Activated T-helper 1 cell treated with anti-CD3 and anti-CD28 coated beads, Interleukin-2, amount 50 U/mL, for 16 hours (primary cell): ENCODE data around the gene MYH10.
"Not testable (repeated sequence)": the region's sequence is repeated elsewhere in the genome, so short reads cannot be mapped to it uniquely, and the experiment has no call there.

Experiments
- DNase-seq, 2 donors: peaks; one replicate each; pipeline ENCODE4 v3.0.0-alpha.2; 2020; ENCODE audit warnings: low read depth in 1 of 2, low spot score in 1 of 2

Gene MYH10

GRCh38 chr17:8630227-8630801 is at the start of gene MYH10:
TSS of gene MYH10 (minus strand) at chr17:8630725. CDS start at chr17:8623246, 7,479 bp downstream.
- DNase-seq, result no peak

DNA sequence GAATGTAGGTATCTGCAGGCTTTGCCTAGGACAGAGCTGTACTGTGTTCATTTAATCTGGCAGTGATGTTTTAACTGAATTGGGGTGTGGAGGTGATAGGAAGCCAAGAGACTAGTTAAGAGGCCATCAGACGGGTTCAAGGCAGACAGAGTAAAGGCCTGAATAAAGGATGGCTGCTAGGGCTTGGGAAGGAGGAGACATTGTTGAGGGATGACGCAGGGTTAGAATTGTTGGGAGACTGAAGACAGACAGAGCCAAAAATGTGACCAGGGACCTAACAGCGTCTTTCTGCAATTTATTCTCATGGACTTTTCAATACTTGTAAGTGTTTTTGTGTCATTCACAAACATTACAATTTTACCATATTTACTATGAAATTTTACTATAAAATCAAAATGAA is 48.6 kb upstream of the MYH10 start:
- no peak for DNase-seq

GRCh38 chr17:8675306-8675705 is 44.8 kb upstream of the MYH10 start:
- DNase-seq, result no peak

- no peak for DNase-seq
These were observed 44.1 kb upstream of the MYH10 start for GRCh38 chr17:8674344-8675305.

DNA sequence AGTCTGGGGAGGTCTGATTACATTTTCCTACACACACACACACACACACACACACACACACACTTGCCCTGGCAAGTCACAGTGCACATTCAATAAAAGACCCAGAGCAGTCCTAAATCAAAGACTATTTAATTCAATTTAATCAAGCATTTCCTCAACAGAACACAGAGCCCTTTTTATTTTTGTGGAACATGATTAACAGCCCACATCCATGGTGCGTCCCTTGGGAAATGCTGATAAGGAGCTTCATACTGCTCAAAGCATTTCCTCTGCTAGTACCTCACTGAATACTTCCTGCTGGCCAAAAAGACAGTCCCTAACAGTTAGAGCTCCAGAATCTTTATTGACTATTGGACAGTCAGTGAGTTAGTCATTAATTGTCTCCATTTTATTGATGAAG is 43.1 kb upstream of the MYH10 start:
- no peak for DNase-seq

DNA sequence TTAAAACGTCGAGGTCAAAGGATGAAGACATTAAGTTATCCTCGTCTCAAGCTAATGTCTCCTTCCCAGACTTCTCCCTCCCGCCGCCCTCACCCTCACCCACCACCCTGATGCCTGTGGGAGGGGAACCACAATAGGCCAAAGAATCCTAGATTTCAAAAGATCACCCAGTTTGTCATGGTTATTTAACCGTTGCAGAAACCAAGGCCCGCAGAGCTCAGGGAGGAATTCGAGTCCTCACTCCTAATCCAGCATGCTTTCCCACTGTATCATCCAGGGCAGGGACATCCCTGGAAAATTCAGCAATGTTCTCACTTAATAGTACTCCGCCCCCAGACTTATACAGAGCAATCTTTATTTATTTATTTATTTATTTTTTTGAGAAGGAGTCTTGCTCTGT is 41.8 kb upstream of the MYH10 start:
- no peak for DNase-seq

- no peak for DNase-seq
These were observed 39.9 kb upstream of the MYH10 start for GRCh38 chr17:8670421-8670820.

DNA sequence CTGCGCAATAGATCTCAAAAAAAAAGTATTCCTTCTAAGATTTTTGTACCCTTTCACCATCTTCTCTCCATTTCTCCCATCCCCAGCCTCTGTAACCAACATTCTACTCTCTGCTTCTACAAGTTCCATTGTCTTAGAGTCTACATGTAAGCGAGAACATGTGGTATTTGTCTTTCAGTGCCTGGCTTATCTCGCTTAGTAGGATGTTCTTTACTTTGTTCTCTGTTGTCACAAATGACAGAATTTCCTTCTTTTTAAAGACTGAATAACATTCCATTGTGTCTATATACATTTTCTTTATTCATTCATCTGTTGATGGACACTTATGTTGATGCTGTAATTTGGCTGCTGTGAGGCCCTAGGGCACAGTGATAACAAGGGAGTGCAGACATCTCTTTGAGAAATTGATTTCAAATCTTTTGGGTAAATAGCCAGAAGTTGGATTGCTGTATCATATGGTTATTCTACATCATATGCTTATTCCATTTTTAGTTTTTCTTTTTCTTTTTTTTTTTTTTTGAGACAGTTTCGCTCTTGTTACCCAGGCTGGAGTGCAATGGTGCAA is 37.7 kb upstream of the MYH10 start:
- DNase-seq, result no peak

GRCh38 chr17:8667421-8667820 is 36.9 kb upstream of the MYH10 start:
- DNase-seq, result no peak

- DNase-seq, result no peak
These were observed 35.2 kb upstream of the MYH10 start for GRCh38 chr17:8665684-8666083.

DNA sequence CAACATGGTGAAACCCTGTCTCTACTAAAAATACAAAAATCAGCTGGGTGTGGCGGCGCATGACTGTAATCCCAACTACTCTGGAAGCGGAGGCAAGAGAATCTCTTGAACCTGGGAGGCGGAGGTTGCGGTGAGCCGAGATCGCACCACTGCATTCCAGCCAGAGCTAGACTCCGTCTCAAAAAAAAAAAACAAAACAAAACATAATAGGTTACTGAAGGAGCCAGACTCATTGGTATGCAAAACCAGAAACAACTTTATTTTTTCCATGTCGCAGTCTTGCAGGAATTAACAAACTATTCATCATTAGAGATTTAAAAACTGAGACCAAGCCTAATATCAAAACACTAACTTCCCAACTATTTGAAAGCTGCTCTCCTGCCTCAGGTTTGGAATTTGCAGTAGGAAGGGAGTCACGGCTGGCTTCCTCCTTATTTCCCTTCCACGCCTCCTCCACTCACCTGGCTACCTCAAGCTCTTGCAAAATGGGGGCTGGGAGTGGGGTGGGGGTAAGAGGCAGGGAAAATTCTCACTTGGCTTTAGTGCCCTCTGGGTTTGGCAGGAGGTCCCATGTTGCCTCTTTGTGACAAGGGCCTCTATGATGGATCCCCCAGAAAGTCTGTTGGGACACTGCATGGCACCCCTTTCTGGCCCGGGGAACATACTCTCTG is 34.1 kb upstream of the MYH10 start:
- DNase-seq, result no peak

GRCh38 chr17:8662973-8663372 is 32.4 kb upstream of the MYH10 start:
- DNase-seq, result no peak

DNA sequence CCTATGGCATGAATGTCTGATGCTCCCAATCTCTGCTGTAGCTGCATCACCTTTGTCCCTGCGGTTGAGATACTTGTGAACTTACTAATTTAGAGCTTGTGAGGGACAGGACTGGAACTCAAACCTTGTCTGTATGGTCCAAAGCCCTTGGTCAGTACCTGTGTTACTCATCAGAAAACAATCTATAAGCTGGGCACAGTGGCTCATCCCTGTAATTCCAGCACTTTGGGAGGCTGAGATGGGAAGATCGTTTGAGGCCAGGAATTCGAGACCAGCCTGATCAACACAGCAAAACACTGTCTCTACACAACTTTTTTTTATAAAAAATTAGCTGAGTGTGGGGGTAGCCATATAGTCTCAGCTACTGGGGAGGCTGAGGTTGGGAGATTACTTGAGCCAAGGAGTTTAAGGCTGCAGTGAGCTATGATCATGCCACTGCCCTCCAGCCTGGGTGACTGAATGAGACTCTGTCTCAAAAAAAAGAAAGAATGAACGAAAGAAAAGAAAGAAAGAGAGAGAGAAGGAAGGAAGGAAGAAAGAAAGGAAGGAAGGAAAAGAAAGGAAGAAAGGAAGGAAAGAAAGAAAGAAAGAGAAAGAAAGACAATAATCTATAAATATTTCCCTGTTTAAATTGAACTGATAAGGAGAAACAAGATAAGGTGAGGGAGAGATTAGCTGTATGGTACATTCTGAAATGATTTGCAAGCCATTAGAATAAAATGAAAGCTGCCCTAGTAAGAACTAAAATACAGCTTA is 31.7 kb upstream of the MYH10 start:
- DNase-seq, result no peak

DNA sequence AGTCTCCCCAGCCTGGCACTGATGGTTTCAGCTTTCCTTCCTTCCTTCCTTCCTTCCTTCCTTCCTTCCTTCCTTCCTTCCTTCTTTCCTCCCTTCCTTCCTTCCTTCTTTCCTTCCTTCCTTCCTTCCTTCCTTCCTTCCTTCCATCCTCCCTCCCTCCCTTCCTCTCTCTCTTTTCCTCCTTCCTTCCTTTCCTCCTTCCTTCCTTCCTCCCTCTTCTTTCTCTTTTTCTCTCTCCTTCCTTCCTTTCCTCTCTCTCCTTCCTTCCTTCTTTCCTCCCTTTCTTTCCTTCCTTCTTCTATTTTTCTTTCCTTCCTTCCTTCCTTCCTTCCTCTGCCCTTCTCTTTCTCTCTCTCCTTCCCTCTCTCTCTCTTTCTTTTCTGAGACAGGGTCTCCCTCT is 30.2 kb upstream of the MYH10 start:
- not testable (repeated sequence) for DNase-seq

DNA sequence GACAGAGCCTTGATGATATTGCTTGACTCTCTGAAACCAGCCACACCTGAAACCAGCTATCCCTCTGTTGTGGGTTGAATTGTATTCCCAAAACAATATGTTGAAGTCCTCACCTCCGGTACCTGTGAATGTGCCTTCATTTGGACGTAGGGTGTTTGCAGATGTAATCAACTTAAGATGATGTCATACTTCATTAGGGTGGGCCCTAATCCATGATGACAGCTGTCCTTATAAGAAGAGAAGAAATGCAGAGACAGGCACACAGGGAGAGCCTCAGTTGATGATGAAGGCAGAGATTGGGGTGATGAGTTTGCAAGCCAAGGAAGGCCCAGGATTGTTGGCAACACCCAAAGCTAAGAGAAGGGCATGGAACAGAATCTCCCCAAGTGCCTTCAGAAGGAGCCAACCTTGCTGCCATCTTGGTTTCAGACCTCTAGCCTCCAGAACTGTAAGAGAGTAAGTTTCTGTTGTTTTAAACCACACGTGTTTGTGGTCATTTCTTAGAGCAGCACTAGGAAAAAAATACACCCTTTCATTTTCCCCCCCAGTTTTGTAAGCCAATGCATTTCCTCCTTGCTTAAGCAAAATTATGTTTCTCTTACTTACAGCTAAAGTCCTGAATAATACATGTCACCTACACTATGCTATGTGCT is 29.4 kb upstream of the MYH10 start:
- no peak for DNase-seq

DNA sequence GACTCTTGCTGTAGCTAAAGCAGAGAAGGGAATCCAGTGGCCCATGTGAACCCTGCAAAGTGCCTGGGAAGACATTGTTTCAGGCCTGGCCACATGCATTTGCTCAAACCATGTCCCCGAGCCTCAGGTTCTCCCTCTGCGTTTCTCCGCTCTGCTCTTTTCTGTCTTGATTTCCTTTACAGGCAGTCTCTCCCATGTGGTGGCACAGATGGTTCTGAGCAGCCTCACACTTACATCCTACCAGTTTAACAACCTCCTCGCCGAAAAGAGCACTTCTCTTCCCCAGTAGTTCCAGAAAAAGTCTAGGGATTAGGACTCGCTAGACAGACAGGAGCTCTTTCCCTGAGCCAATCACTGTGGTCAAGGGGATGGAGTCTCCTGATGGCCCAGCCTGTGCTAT is 28.3 kb upstream of the MYH10 start:
- DNase-seq, result no peak

- DNase-seq, result no peak
These were observed 26.2 kb upstream of the MYH10 start for GRCh38 chr17:8656693-8657092.

- no peak for DNase-seq
These were observed 24.3 kb upstream of the MYH10 start for GRCh38 chr17:8654822-8655221.

GRCh38 chr17:8651013-8651412 is 20.5 kb upstream of the MYH10 start:
- no peak for DNase-seq

- no peak for DNase-seq
These were observed 19.6 kb upstream of the MYH10 start for GRCh38 chr17:8650119-8650499.
